PC-3 (cell line): ENCODE measurements around the gene CHGA. TPM values are rescaled to one million over a fixed set of nuclear protein-coding genes. Genes with fewer than 3 reads are reported as not detected.

Experiments
- ATAC-seq: fragments of 200-7000 bp; cut with Tn5 transposase; 2 replicates; pipeline ENCODE4 v1.9.1; 2020; ENCODE audit warnings: mild to moderate bottlenecking, moderate library complexity
- BruUV-seq: library from RNA; stranded (reverse); fragments of 400-500 nt; replicated peaks from 2 replicates; lab custom pipeline; 2021; lab: Mats Ljungman, UMichigan
- CTCF ChIA-PET: fragments of 300-600 bp; sonication (Branson Sonifier 250); formaldehyde crosslinking; loops from one replicate; lab custom pipeline; 2022; ENCODE audit warnings: antibody characterized with exemption; lab: Charles Lee
- POLR2A ChIA-PET: fragments of 300-600 bp; sonication (Branson Sonifier 250); formaldehyde crosslinking; loops from one replicate; lab custom pipeline; 2022; ENCODE audit warnings: antibody characterized with exemption; ENCODE audit not compliant: unreplicated experiment; lab: Charles Lee
- DNase-seq: peaks from one replicate; pipeline ENCODE4 v3.0.0-alpha.2; 2015
- H2AFZ ChIP-seq: fragments of 300-600 bp; sonication (generic); 2 replicates; pipeline ENCODE4 v1.6.0; 2016; ENCODE audit warnings: antibody characterized with exemption, low read length
- H3F3A ChIP-seq: fragments of 300-600 bp; sonication (generic); one replicate; pipeline ENCODE4 v1.6.0; 2017; ENCODE audit warnings: antibody characterized with exemption, low read length, control low read depth, mild to moderate bottlenecking; ENCODE audit not compliant: unreplicated experiment
- H3K27ac ChIP-seq: fragments of 300-600 bp; sonication (generic); 2 replicates; pipeline ENCODE4 v1.5.1; 2016; ENCODE audit warnings: mild to moderate bottlenecking, low read length
- H3K27me3 ChIP-seq: fragments of 300-600 bp; sonication (generic); 2 replicates; pipeline ENCODE4 v1.6.1; 2016; ENCODE audit warnings: low read length, mixed read lengths
- H3K36me3 ChIP-seq: fragments of 300-600 bp; sonication (generic); 2 replicates; pipeline ENCODE4 v1.6.1; 2016; ENCODE audit warnings: low read depth, mixed run types, low read length, mixed read lengths
- H3K4me1 ChIP-seq: fragments of 300-600 bp; sonication (generic); 2 replicates; pipeline ENCODE4 v1.5.1; 2016; ENCODE audit warnings: low read length; ENCODE audit not compliant: insufficient read depth
- H3K4me2 ChIP-seq: fragments of 300-600 bp; sonication (generic); 2 replicates; pipeline ENCODE4 v1.6.0; 2016; ENCODE audit warnings: low read length
- H3K4me3 ChIP-seq: fragments of 300-600 bp; sonication (generic); 2 replicates; pipeline ENCODE4 v1.5.1; 2016; ENCODE audit warnings: mild to moderate bottlenecking, low read length, mixed read lengths
- H3K79me2 ChIP-seq: fragments of 300-600 bp; sonication (generic); 2 replicates; pipeline ENCODE4 v1.6.1; 2017; ENCODE audit warnings: low read length, mixed read lengths
- H3K9ac ChIP-seq: fragments of 300-600 bp; sonication (generic); 2 replicates; pipeline ENCODE4 v1.6.0; 2016; ENCODE audit warnings: mild to moderate bottlenecking, low read length
- H3K9me2 ChIP-seq: fragments of 300-600 bp; sonication (generic); replicated peaks from 2 replicates; pipeline ENCODE4 v1.6.1; 2016; ENCODE audit warnings: mixed run types, low read length, mixed read lengths
- H3K9me3 ChIP-seq: fragments of 300-600 bp; sonication (generic); 2 replicates; pipeline ENCODE4 v1.6.1; 2016; ENCODE audit warnings: low read length, mixed read lengths
- H4K20me1 ChIP-seq: fragments of 300-600 bp; sonication (generic); 2 replicates; pipeline ENCODE4 v1.6.1; 2016; ENCODE audit warnings: low read length, mixed read lengths
- EZH2 ChIP-seq: fragments of 300-600 bp; sonication (generic); IDR thresholded peaks from one replicate; pipeline ENCODE4 v1.6.1; 2017; ENCODE audit warnings: antibody characterized with exemption, mild to moderate bottlenecking, low read length; ENCODE audit not compliant: unreplicated experiment
- EZH2phosphoT487 ChIP-seq: fragments of 300-600 bp; sonication (generic); IDR thresholded peaks from 2 replicates; pipeline ENCODE4 v1.6.1; 2018; ENCODE audit warnings: mild to moderate bottlenecking, antibody characterized with exemption, low read length, borderline replicate concordance
- intact Hi-C: fragments of 100-400 bp; cut with micrococcal nuclease; formaldehyde crosslinking; loops from 2 replicates; pipeline ENCODE4 v1.9.0; 2023
- total RNA-seq: library from RNA; depleted of rRNA; stranded (reverse); fragments of >200 nt; gene quantifications from 2 replicates; pipeline ENCODE4 v1.2.3, GENCODE V29; 2014
- TF ChIP-seq, protein P1 (sequence below): fragments of 300-600 bp; sonication (generic); conservative IDR thresholded peaks from 2 replicates; pipeline ENCODE4 v1.5.1; 2017; ENCODE audit warnings: antibody characterized with exemption, low read depth, mild to moderate bottlenecking, low read length

The CHGA gene
- total RNA-seq, 1 experiment from 2014 or later = not detected

DNA sequence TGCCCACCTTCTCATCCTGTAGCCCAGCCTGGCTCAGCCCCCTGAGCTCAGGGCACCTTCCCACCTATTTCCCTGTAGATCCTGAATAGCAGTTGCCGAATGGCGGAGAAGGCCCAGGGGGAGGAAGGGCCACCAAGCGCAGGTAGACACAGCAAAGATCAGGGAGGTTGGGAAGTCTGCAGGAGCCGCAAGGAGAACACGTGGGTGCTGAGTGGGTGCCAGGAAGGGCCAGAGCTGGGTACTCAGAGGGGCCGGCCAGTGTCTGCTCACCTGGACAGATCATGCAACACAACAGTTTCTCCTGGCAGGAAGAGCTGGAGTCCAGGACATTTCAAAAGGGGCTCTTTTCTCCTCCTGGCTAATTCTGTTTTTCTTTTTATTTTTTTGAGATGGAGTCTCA, 30.6 kb downstream of the CHGA start:
- no peak for DNase-seq
- TF ChIP-seq EZH2phosphoT487 (no peak), EZH2 (no peak)
- H2AFZ ChIP-seq = no peak overlapping the region
- ChIA-PET POLR2A (no interaction called here), CTCF (interaction anchor here (2.0 kb wide), 1 partner anchor 160 kb away, joined by 15 read pairs; no protein-coding TSS in a partner anchor)
- H3K9me2 ChIP-seq = no peaks in the 10 kb centered on the region
- H3K27me3 ChIP-seq = no peaks in the 10 kb centered on the region
- H3K4me1 ChIP-seq = no peaks in the 10 kb centered on the region
- H3K27ac ChIP-seq = no peak overlapping the region
- H3K9ac ChIP-seq = no peak overlapping the region
- no peak for ATAC-seq
- no peaks in the 10 kb centered on the region for H3F3A ChIP-seq
- H3K4me2 ChIP-seq = no peak overlapping the region
- peaks cover 4% of the 10 kb centered on the region; the same call in 1 of the 2 replicates for H3K36me3 ChIP-seq
- BruUV-seq = no TSS peak
- H3K79me2 ChIP-seq = no peaks in the 10 kb centered on the region
- H3K9me3 ChIP-seq = no peaks in the 10 kb centered on the region
- H3K4me3 ChIP-seq = no peak overlapping the region
- no peaks in the 10 kb centered on the region for H4K20me1 ChIP-seq
- intact Hi-C loops = no loop called here

DNA sequence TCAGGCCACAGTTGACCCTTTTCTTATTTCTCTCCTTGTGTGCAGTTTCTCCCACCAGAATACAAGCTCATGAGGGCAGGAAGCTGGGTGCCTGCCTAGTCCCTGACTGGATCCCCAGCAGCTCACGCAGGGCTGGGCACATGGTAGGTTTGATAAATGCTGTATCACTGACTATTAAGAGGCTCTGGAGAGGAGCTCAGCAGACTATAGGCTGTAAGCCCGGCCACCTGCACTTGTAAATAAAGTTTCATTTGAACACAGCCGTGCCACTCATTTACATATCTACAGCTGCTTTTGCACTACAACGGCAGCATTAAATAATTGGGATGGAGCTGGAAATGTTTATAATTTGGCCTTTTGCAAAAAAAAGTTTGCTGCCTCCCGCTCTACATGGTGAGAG, 32.0 kb downstream of the CHGA start:
- H3K9ac ChIP-seq = no peak overlapping the region
- ATAC-seq (no peak), DNase-seq (no peak)
- H2AFZ ChIP-seq = no peak overlapping the region
- ChIA-PET CTCF (no interaction called here), POLR2A (no interaction called here)
- TF ChIP-seq EZH2phosphoT487 (no peak), EZH2 (no peak)
- TF ChIP-seq, protein P1, sequence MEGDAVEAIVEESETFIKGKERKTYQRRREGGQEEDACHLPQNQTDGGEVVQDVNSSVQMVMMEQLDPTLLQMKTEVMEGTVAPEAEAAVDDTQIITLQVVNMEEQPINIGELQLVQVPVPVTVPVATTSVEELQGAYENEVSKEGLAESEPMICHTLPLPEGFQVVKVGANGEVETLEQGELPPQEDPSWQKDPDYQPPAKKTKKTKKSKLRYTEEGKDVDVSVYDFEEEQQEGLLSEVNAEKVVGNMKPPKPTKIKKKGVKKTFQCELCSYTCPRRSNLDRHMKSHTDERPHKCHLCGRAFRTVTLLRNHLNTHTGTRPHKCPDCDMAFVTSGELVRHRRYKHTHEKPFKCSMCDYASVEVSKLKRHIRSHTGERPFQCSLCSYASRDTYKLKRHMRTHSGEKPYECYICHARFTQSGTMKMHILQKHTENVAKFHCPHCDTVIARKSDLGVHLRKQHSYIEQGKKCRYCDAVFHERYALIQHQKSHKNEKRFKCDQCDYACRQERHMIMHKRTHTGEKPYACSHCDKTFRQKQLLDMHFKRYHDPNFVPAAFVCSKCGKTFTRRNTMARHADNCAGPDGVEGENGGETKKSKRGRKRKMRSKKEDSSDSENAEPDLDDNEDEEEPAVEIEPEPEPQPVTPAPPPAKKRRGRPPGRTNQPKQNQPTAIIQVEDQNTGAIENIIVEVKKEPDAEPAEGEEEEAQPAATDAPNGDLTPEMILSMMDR = no peak
- BruUV-seq = no TSS peak
- no peaks in the 10 kb centered on the region for H4K20me1 ChIP-seq
- no peaks in the 10 kb centered on the region for H3F3A ChIP-seq
- H3K27me3 ChIP-seq = no peaks in the 10 kb centered on the region
- no peaks in the 10 kb centered on the region for H3K9me3 ChIP-seq
- no peaks in the 10 kb centered on the region for H3K4me1 ChIP-seq
- no peak overlapping the region for H3K4me3 ChIP-seq
- H3K36me3 ChIP-seq = peaks cover 4% of the 10 kb centered on the region; the same call in 1 of the 2 replicates
- intact Hi-C loops = no loop called here
- H3K9me2 ChIP-seq = no peaks in the 10 kb centered on the region
- H3K79me2 ChIP-seq = no peaks in the 10 kb centered on the region
- no peak overlapping the region for H3K27ac ChIP-seq
- no peak overlapping the region for H3K4me2 ChIP-seq

DNA sequence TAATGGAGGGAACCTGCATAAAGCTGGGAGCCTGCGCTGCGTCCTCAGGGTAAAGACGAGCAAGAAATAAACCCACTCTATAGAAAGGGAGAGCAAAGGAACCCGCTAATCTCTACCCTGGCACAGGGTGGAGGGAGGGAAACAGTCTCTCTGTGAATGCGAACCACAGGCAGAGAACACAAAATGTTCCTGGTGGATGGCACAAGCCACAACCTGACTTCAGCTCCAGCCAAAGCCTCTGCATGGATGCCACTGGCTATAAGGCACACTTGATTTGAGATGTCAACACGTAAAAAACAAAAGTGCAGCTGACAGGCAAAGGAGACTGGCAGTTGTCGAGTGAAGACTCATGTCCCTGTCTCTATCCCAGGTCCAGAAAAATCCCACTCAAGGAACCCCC, 32.4 kb downstream of the CHGA start:
- Histone ChIP-seq H3K4me1 (peaks cover 1% of the 10 kb centered on the region; the same call in 1 of the 2 replicates), H3K27ac (no peak overlapping the region), H3F3A (no peaks in the 10 kb centered on the region), H3K27me3 (no peaks in the 10 kb centered on the region), H3K4me2 (no peak overlapping the region), H3K9me2 (no peaks in the 10 kb centered on the region), H3K9ac (no peak overlapping the region), H3K9me3 (no peaks in the 10 kb centered on the region), H2AFZ (no peak overlapping the region), H4K20me1 (no peaks in the 10 kb centered on the region), H3K36me3 (peaks cover 4% of the 10 kb centered on the region; the same call in 1 of the 2 replicates), H3K79me2 (no peaks in the 10 kb centered on the region), H3K4me3 (no peak overlapping the region)
- POLR2A ChIA-PET = no interaction called here
- intact Hi-C loops = no loop called here
- DNase-seq (no peak), ATAC-seq (no peak)
- CTCF ChIA-PET = no interaction called here
- TF ChIP-seq, protein P1 = no peak
- TF ChIP-seq EZH2phosphoT487 = no peak
- BruUV-seq = no TSS peak
